Inferior parietal cortex (tissue), 1 donor: ENCODE results near the gene ANKRD23.
"Not testable (repeated sequence)": the region's sequence is repeated elsewhere in the genome, so short reads cannot be mapped to it uniquely, and the experiment has no call there.

Source experiments
- DNase-seq: peaks from one replicate; pipeline ENCODE4 v3.0.0-alpha.2; 2016; ENCODE audit errors: extremely low spot score

Gene ANKRD23

GRCh38 chr2:96816127-96816835 is 27.5 kb downstream of the ANKRD23 start, which contains the start of gene CNNM3:
Gene CNNM3 (plus strand): TSS chr2:96816268. CDS start chr2:96816278, 10 bp downstream.
- peak; percentile 91 for DNase-seq

- peak; percentile 39 for DNase-seq
Measured at GRCh38 chr2:96815326-96816126, 28.3 kb downstream of the ANKRD23 start.

GRCh38 chr2:96813656-96814055 is 30.2 kb downstream of the ANKRD23 start:
- DNase-seq, result no peak

- no peak for DNase-seq
Measured at GRCh38 chr2:96811917-96812316, 31.9 kb downstream of the ANKRD23 start.

- DNase-seq, result no peak
Measured at GRCh38 chr2:96810783-96811192, 33.0 kb downstream of the ANKRD23 start.

- DNase-seq, result no peak
Measured at GRCh38 chr2:96809951-96810782, 33.7 kb downstream of the ANKRD23 start.

GRCh38 chr2:96809216-96809882 is 34.5 kb downstream of the ANKRD23 start:
- no peak for DNase-seq

- DNase-seq, result no peak
Measured at GRCh38 chr2:96808176-96808837, 35.5 kb downstream of the ANKRD23 start.

- DNase-seq, result no peak
Measured at GRCh38 chr2:96807127-96807471, 36.7 kb downstream of the ANKRD23 start.

GRCh38 chr2:96806468-96807126 is 37.2 kb downstream of the ANKRD23 start:
- DNase-seq, result no peak

- not testable (repeated sequence) for DNase-seq
Measured at GRCh38 chr2:96805946-96806345, 37.9 kb downstream of the ANKRD23 start.

- DNase-seq, result no peak
Measured at GRCh38 chr2:96804986-96805385, 38.8 kb downstream of the ANKRD23 start.

GRCh38 chr2:96802721-96803120 is 41.1 kb downstream of the ANKRD23 start:
- no peak for DNase-seq

GRCh38 chr2:96801786-96802595 is 41.8 kb downstream of the ANKRD23 start:
- DNase-seq, result no peak

GRCh38 chr2:96801005-96801785 is 42.6 kb downstream of the ANKRD23 start:
- no peak for DNase-seq

GRCh38 chr2:96800061-96801004 is 43.5 kb downstream of the ANKRD23 start:
- no peak for DNase-seq

GRCh38 chr2:96799623-96799935 is 44.2 kb downstream of the ANKRD23 start:
- DNase-seq, result no peak
